ENCODE results near the gene TFEB.

The TFEB gene

DNA sequence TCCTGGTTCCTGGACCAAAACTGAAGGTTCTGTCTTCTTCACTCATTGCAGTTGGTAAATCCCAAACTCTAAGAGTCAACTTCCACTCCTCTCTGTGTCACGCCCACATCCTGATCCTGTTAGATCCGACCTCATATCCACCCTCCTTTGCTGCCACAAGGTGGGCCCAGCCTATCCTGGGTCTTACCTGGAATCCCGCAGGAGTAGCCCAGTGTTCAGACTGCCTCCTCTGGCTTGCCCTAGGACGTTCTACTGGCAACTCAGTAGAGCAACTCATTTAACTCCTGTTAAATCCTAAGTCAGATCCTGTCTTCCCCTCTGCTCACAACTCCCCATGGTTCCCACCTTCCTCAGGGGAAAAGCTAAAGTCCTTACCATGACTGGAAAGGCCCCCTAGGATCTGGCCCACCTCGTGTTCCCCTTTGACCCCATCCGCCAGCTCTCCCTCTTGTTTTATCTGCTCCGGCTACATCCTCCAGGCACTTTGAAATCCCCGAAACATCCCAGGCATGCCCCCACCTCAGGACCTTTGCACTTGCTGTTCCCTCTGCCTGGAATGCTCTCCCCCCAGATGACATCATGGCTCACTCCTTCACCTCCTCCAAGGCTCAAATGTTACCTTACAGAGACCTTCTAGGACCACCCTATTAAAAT is 43.9 kb downstream of the TFEB start:
- no peak for DNase-seq (ENCODE audit: low read depth in 2 of 2)

DNA sequence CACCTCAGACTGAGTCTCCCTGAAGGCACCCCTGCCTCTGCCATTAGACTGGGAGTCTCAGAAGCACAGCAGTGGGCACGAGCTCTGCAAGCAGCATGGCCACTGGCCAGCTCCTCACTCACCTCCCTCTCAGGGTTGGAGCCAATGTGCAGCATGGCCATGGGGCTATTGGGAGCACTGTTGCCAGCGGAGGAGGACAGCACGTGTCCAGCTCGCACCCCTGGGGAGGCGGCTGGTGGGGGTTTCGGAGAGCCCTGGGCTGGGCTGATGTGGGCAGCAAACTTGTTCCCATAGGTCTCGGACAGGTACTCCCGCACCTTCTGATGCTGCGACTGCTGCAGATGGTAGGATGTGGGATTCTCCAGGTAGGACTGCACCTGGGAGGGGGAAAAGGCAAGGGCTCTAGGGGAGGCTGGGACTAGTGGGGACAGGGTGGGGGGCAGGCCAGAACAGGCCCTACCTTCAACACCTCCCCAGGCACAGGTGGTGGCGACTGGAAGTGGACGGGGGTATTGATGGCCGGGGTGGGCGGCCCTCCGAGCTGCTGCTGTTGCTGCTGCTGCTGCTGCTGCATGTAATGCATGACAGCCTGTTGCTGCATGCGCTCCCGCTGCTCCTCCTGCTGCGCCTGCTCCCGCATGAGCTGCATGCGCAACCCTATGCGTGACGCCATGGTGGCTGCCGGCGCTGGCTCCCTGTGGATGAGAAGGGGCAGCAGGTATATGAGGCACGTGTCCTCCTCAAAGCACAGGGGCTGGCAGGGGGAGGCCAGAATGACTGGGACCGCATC is 44.7 kb downstream of the TFEB start:
- no peak for DNase-seq (ENCODE audit: low read depth in 2 of 2)

DNA sequence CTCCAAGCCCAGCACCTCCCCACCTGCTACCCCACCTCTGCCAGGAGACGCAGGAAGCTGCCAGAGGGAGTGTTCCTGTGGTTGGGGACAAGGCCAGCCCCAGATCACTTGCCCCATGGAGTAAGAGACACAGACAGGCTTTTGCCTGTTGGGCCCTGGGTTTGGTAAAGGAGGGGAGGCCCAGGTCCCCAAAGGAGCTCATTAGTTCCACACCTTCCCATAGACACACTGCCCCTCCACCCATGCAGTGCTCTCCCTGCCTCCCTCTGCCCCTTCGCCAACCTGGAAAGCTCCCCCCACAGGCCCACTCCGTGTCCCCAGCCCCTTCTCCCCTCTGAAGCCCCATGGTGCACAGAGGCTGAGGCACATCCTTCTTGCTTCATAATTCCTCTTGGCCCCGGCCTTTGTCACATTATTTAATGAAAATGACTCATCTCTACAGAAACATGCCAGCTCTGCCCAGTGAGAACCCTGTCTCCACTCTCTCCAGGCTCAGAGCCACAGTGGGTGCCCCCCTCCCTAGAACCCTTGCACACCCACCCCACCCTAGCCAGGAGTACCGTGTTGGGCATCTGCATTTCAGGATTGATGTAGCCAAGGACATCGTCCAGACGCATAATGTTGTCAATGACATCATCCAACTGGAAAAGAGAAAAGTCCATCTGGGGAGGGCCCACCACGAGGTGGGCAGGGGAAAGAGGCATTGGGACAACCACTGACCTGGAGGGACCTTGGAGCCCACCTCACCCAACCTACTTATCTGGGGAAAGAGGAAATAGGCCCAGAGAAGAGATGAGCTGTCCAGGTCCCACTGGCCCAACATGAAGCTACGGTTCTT is 46.0 kb downstream of the TFEB start:
- no peak for DNase-seq (ENCODE audit: low read depth in 2 of 2)

DNA sequence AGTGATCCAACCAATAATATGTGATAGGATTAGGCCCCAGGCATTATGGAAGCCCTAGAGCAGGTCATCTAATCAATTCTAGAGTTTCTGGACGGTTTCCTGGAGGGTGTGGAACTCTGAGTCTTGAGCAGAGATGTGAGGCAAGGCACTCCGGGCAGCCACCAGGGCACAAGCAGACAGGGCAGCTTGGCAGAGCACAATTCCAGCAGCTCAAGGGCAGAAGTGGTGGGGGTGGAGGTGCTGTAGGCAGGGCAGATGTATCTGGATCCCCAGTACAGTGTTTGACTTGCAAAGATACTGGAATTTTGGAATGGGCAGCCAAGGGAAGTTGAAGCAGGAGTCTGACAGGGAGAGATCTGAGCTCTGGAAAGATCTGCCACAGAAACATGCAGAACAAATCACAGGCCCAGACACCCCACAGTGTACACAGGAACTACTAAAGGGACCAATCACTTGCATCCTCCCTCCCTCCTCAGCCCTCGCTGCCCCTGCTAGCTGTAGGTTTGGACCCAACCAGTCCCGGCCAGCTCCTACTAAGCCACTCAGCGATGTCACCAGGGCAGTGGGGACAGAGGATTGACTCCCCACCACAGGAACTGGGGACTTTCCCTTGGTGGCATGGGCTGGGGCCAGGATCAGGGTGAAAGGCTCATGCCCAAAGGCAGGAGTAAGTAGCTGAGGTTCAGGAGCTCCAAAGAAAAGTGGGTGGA is 47.0 kb downstream of the TFEB start:
- no peak for DNase-seq (ENCODE audit: low read depth in 2 of 2)

DNA sequence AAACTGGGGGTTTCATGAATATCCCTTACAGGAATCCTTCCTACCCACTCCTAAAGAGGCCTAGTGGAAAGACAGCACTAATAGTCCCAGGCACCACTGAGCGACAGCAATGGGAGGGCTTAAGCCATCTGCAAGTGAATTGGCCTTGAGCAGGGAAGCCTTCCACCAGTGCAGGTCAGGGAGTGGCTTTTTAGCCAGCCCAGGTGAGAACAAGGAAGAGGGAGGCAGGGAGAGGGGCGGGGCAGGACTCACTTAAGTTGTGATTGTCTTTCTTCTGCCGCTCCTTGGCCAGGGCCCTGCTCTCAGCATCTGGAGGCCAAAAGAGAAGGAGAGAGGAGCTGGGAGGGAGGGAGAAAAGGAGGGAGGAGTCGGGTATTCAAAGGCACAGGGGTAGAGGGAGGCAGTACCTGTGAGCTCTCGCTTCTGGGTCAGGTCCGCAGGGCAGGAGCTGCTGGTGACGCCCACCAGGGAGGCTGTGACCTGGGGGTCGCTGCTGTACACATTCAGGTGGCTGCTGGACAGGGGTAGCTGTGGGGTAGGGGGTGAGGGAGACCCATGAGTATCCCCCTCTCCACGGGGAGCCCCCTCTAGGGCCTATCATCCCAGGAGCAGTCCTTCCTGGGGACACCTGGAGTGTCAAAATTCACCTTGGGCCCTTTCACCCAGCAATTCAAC is 47.8 kb downstream of the TFEB start:
- DNase-seq (ENCODE audit: low read depth in 2 of 2): no peak

DNA sequence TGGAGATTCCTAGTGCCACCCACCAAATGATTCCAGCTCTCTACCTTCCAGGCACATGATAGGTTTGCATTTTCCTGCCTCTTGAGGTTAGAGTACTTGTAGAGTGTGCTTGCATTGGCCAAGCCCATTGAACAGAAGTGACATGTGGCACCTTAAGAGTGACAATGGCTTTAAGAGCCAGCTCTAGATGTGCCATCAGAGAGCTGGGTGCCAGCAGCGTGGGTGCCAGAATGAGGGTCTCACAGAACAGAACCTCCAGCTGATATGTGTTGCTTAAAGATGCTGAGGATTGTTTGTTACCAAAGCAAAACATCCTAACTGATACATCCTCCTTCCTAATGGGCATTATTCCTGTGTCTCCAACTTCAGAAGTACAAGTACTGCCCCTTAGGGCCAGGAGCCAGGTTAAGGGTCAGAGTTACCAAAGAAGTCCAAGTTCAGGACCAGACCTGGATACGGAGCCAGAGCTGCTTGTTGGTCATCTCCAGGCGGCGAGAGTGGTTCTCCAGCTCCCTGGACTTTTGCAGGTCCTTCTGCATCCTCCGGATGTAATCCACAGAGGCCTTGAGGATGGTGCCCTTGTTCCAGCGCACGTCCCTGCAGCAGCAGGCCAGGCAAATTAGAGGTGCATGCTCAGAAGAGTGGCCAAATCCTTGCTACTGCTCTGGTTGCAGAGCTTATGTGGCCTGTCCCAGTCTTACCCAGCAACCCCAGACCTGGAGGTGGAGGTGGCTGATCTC is 49.6 kb downstream of the TFEB start:
- DNase-seq (ENCODE audit: low read depth in 2 of 2): no peak

DNA sequence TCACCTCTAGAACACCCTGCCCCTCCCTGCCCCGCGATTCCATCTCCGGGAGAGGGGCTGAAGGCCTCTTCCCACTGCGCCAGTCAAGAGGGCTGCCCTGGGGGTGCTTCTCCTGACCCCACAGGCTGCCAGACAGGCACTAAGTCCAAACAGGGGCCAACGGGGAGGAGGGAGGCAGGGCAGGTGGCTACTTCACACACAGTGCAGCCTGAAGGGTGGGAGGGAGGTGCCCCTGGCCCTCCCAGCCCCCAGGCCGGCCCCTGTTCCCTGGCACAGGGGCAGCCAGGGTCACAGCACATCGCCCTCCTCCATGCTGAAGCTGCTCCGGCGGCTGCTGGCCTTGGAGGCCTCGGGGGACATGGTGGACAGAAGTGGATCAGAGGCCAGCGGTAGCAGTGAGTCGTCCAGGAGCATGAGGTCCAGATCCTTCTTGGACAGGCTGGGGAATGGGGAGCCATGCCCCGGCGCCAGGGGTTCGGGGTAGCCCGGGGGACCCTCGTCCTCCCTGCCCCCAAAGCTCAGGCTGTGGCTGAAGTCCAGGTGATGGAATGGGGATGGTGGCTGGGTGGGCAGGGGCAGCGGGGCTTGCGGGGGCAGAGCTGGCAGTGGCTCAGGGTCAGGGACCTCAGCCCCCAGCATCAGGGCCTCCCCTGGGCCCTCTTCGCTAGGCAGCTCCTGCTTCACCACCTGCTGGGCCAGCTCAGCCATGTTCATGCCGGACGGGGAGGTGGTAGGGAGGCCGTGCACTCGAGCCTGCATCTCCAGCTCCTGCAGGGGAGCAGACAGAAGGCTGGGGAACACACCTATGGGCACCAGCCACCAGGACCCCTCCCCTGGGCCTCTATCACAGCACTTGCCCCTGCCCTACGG is 50.9 kb downstream of the TFEB start:
- no peak for DNase-seq (ENCODE audit: low read depth in 2 of 2)

DNA sequence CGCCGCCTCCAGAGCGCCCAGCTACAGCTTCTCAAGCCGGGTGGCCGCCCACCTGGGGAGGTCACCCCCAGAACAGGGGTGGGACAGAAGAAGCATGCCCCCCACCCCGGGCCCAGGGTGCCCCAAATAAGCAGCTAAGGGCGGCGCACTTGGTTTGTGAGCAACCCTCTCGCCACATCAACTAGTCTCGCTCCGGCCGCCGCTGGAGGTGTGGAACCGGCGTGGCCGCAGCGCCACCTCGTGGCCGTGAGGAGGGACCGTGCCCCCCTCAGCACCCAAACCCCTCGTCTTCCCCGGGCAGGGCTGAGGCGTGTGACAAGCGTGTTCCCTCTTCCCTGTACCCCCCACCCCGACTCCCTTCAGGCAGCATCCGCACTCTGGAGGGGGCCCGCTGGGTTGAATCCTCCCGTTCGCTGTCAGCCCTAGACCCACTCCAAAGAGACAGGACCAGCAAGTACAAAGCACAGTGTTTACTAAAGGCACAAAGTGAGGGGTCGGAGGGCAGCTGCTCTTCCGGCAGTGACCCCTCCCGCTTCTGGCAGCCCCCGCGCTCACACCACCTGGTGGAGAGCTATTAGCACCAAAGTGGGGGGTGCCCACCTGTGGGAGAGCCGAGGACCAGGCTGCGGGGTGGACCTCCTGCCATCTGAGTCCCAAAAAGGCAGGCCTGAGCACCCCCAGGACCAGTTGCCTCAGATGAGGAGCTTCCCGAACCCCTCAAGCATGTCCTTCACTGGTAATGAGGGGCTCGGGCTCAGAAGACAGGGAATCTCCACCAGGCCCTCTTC is 51.7 kb downstream of the TFEB start:
- peak; percentile 69 for DNase-seq (ENCODE audit: low read depth in 2 of 2)

DNA sequence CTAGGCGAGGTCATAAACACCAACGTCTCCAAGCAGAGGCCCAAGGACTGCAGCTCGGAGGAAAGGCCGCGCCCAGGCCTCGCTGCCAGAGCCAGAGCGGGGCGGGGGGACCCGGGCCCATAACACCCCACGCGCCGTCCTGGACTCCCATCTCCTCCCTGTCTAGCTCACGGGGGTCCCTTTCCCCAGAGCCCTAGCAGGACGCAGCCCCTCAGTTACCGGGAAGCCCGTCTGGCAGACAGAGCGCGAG is 52.2 kb downstream of the TFEB start:
- DNase-seq (ENCODE audit: low read depth in 2 of 2): no peak

DNA sequence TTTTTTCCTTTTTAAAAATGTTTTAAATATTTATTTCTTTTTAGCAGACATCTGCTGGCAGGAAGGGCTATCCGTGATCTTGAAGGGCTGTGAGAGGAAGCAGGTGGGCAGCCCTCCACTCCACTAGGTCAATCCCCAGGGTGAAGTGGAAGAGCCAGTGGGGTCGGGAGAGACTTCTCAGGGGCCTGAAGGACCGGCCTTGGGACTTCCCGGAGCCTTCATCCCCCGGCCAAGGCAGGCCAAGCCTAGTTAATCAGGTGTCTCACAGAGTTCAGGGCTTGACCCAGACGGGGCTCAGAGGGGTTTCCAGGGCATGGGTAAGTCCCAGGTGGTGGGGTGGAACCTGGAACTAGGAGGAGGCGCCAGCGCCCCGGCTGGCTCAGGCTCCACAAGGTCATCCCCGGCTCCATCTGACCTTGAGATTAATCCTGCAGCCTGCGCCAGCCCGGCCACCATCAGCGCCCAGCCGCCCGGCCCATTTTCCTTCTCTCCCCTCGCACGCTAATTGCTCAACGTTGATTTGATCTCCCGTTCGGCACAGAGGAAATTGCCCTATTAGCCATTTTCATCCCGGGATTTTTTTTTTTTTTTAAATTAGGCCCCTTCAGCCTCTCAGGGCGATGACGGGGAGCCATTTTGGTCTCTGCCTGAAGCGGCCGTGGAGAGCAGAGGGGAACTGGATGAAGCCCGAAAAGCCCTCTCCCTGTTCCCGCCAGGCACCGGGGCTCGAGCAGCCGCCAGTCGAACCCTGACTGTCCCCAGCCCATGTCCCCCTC is 52.7 kb downstream of the TFEB start:
- no peak for DNase-seq (ENCODE audit: low read depth in 2 of 2)

DNA sequence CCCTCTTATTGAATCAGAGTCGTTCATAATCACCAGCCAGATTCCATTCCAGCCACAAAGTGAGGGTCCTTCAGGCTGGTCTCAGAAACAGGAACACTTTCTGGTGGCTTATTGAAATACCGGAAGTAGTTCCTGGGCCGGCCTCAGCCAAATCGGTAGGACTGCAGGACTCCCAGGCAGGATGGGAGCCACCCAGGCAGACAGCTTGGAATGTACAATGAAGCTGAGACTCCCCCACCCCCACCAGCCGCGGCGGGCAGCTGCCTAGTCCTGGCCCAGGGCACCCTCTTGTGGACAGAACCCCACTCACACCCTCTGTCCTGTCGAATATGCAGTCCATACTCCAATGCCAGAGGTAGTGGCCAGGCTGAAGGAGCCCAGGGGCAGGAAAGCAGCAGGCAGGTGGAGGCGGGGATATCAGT is 53.3 kb downstream of the TFEB start:
- DNase-seq (ENCODE audit: low read depth in 2 of 2): peak; percentile 49 to 60

DNA sequence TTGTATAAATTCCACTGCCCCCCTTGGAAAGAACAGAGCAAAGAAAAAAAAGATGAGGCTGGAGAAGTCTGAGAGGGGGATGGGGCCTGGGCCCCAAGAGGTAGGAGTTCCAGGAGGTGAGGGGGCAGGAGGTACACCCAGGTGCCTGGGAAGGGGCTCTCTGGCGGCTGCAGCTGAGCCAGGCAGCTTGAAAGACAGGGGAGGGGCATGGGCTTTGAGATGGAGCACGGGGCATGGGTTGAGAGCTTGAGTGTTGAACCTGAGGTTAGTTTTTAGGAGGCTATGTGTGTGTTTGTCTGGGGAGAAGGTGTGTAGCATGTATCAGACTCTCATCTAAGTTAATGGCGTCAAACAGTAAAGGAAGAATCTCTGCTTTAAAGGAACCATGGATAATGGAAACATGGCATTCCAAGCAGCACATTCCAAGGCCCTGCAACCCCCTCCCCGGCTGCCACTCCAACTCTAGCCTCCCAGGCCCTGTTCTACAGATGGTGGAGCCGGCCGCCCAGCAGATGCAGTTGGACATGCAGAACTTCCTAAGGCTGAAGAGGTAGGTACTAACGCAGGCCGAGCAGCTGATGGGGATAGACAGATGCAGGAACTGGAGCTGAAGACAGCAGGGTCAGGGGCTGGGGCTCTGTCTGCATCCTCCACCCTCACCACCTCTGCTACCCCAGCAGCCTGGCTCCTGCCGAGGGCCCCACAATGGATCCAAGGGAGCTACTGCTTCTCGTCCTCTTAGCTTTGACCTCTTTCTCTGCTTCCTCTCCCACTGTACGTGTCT is 55.0 kb downstream of the TFEB start:
- no peak for DNase-seq (ENCODE audit: low read depth in 2 of 2)

DNA sequence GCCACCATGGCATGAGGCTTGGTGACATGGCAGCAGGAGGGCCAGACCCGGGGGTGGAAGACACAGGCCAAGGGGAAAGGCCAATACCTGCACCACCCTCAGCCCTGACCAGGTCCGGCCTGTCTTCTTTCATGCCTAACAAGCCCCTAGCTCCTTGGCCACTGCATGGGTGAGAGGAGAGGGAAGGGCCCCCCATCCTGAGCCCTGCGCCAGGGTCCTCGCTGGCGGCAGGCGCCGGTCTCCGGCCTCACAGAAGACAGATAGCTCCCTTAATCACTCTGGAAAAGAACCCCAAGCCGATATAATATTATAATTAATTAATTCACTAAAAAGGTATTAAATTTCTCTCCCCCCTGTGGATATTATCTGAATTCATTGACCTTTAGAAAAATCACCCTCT is 55.7 kb downstream of the TFEB start:
- DNase-seq (ENCODE audit: low read depth in 2 of 2): no peak

DNA sequence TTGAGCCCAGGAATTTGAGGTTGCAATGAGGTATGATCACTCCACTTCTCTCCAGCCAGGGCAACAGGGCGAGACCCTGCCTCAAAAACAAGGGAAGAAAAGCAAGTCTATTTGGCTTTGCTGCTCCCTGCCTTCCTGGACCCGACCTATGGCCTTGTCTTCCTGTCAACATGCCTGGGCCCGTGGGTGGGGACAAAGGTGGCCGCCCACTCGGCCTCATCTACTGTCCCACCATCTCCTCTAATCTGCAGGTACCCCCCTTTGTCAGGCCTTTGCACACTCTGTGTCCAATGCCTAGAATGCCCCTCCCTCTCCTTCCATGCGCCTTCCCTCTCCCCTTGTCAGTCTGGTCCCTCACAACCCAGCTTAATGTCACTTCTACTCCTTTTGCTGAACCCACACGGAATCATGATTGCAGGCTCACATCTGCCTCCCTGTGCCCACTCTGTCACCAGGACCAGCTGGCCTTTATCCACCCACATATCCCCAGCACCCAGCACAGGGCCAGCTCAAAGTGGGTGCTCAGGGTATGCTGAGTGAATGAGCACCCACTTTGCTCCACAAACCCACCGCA is 56.8 kb downstream of the TFEB start:
- DNase-seq (ENCODE audit: low read depth in 2 of 2): no peak

DNA sequence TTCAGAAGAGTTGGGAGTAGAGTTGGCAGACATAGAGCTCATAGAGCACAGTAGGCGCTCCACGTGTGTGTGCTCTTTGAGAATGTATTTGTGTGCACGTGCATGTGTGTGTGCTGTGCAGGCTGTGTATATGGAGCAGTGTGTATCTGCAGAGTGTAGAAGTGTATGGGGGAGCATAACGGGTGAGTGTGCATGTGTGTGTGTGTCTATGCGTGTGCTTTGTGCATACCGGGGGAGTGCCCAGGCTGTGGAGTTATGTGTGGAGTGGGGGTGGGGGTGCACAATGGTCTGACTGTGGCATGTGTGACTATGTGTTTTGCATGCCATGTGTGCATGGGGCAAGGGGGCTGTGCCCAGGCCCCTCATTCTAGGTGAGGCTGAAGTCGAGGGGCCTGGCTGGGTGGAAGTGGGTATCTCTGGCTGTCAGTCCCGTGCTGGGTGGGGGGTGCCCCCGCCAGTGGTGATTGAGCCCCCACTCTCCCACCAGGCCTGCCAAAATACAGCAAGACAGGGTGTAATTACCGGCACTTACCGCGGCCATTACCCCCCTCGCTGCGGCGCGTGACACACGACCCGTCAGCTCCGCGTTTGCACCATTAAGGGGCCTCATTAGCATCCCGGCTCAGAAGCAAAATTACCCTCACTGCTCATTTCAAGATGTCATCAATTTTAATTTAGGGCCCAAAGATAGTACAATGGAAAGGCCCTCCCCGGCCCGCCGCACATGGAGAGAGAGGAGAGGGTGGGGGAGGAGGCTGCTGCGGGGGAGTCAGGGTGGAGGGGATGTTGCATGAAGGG is 58.1 kb downstream of the TFEB start:
- DNase-seq (ENCODE audit: low read depth in 2 of 2): no peak

DNA sequence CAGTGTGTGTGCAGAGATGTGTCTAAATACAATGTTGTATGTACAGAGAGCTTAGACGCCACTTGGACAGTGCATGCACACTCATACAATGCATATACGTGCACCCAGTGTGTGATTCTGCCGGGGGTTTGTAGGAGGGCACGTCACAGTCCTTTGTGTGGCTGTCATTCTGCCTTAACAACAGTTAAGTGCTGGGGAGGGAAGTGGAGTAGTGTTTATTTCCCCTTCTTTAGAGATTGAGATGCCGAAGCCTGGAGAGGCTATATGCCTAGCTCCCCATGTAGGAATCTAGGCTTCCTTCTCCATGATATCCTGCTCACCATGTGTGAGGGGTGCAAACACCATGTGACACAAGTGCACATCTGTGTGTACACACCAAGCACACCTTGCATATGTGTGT is 59.0 kb downstream of the TFEB start:
- DNase-seq (ENCODE audit: low read depth in 2 of 2): no peak
